Peyer's patch (tissue), 4 donors: ENCODE measurements around the gene ZFHX3.

Experiments
- CTCF ChIP-seq, 6 experiments: fragments of 450-650 bp in 4 of 6; fragments of 200-600 bp in 2 of 6; sonication (generic) in 1 of 6; IDR thresholded peaks; one replicate each; pipeline ENCODE4 v1.5.1; 2017 to 2019; ENCODE audit warnings: antibody characterized with exemption in 6 of 6, mild to moderate bottlenecking in 3 of 6, moderate library complexity in 1 of 6
- POLR2A ChIP-seq, 2 donors: fragments of 450-650 bp; IDR thresholded peaks; one replicate each; pipeline ENCODE4 v1.5.1; 2017; ENCODE audit warnings: antibody characterized with exemption in 2 of 2, mild to moderate bottlenecking in 2 of 2, moderate library complexity in 2 of 2

GRCh38 chr16:72946474-72947194 is 101.3 kb downstream of the ZFHX3 start:
- TF ChIP-seq CTCF (IDR thresholded peaks at IDR 0.05) (no peak), POLR2A (IDR thresholded peaks at IDR 0.05) (no peak)
